GM18861 (cell line): ENCODE measurements around the gene LRP5.
"Not testable (repeated sequence)": the region's sequence is repeated elsewhere in the genome, so short reads cannot be mapped to it uniquely, and the experiment has no call there.

ENCODE experiments used
- ATAC-seq: cut with Tn5 transposase; IDR thresholded peaks from one replicate; pipeline ENCODE4 v1.9.1; 2021; ENCODE audit not compliant: unreplicated experiment

The LRP5 gene

DNA sequence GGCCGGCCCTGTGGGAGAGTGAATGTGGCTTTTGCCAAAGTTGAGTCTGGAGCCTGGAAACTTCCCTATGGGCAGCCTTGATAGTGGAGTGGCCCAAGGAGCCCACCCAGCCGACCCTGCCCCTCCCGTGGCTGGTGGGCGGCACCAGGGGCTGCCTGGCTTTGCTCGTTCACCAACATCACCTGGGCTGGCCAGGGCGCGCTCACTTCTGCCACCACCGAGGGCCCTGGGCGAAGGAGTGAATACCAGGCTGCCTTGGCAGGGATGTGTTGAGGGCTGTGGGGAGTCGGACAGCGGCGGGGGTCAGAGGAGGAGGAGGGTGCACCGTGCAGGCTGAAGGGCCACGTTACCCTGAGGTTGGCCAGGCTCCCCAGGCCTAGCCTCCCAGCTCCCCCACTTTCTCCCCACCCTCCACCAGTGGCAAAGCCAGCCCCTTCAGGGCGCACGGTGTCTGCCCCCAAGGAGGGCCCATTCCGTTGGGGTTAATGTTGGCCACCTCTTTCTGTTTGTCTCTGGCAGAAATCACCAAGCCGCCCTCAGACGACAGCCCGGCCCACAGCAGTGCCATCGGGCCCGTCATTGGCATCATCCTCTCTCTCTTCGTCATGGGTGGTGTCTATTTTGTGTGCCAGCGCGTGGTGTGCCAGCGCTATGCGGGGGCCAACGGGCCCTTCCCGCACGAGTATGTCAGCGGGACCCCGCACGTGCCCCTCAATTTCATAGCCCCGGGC is 125.7 kb downstream of the LRP5 start:
- no peak for ATAC-seq

DNA sequence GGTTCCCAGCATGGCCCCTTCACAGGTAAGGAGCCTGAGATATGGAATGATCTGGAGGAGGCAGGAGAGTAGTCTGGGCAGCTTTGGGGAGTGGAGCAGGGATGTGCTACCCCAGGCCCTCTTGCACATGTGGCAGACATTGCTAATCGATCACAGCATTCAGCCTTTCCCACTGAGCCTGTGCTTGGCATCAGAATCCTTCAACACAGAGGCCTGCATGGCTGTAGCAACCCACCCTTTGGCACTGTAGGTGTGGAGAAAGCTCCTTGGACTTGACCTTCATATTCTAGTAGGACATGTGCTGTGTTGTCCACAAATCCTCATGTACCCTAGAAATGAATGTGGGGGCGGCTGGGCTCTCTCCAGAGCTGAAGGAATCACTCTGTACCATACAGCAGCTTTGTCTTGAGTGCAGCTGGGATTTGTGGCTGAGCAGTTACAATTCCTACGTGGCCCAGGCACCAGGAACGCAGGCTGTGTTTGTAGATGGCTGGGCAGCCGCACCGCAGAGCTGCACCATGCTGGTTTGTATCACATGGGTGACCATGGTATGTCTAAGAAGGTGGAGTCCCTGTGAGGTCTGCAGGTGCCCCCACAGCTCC is 126.4 kb downstream of the LRP5 start:
- ATAC-seq: no peak

DNA sequence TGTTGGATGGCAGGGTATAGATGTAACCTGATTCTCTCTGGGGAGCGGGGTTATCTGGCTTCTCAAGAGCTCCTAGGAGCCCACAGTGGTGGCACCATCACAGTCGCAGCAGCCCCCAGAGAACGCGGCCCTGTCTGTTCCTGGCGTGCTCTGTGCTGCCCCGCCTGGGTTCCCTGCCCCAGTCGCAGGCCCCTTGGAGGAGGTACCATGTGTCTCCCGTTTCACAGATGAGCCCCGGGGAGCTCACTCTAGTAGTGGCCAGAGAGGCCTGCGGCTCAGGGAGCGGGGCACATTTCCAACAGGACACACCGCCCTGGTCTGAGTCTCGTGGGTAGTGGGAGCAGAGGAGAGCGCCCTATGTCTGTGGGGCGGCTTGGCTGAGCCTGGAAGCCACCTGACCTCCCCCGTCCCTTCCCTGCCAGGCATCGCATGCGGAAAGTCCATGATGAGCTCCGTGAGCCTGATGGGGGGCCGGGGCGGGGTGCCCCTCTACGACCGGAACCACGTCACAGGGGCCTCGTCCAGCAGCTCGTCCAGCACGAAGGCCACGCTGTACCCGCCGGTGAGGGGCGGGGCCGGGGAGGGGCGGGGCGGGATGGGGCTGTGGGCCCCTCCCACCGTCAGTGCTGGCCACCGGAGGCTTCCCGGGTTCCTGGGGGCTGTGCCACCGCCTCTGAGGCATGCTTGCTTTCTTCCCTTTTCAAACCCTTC is 127.1 kb downstream of the LRP5 start:
- ATAC-seq: no peak

DNA sequence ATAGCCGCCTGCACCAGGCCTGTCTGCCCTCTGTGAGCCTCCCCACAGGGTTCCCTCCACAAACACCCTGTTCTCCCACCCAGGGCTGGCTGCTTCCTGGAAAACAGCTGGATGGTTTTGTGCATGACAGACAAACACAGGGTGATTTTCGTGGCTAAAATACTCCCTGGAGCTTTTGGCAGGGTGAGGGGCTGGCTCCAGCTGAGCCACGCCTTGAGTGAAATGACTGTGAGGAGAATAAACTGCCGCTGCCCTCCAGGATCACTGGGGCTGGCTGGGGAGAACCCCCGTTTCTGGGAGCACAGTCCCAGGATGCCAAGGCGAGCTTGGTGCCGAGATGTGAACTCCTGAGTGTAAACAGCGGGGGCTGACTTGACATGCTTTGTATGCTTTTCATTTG is 127.8 kb downstream of the LRP5 start:
- ATAC-seq: no peak

DNA sequence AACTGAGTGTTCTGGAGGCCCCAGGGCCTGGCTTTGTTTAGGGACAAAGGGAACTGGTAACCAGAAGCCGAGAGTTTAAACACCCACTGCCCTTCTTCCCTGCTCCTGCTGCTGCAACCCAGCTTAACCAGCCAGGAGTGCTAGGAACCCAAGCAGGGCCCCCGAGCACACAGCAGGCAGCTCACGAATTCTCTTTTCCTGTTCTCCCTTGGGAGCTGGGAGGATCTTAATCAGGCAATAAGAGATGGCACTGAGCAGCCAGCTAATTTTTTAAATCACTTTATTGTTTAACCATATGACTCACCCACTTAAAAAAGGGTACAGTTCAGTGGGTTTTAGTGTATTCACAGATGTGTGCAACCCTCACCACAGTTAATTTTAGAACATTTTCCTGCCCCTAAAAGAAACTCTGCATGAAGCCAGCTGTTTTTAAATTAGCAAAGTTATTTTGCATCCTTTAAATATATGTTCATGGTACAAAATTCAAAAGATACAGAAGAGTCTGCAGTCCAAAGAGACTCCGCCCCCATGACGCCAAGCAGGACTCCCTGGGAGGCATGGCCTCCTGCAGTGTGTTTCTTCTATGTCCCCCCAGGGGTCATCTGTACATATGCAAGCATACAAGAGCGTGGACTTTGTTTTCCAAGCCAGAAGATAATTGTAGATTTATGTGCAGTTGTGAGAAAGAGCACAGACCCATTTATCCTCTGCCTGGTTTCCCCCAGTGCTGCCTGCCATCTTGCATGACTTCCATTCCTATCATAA is 129.3 kb downstream of the LRP5 start:
- ATAC-seq: no peak

DNA sequence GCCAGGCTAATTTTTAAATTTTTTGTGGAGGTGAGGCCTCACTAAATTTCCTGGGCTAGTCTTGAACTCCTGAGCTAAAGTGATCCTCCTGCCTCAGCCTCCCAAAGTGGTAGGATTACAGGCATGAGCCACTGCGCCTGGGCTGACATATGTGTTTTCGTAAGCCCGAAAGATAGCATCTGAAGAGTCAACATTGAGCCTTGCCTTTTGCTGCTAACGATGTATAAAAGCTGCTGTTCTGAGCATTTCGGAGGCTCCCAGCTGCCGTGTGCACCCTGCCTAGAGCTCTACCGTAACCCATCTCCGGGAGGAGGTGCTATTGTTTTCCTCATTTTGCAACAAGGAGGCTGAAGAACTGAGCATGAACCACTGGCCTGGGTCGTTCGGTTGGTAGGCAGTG is 130.0 kb downstream of the LRP5 start:
- ATAC-seq: no peak

DNA sequence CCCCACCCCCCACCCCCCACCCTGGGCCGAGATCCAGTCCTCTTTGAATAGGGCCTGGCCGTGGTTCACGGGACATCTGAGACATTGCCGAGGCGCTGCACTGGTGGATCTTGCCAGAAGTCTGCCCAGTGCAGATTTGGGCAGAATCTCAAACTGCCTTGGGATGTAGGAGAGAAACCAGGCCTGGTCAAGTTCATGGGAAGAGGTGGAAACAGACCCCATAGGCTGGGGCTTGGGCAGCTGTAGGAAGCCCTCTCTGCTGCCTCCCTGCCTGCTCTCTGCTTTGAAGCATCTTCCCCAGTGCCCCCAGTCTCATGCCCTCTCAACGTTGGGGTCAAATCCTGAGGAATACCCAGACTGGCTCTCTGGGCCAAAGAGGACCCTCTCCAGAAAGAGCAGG is 132.2 kb downstream of the LRP5 start:
- no peak for ATAC-seq

DNA sequence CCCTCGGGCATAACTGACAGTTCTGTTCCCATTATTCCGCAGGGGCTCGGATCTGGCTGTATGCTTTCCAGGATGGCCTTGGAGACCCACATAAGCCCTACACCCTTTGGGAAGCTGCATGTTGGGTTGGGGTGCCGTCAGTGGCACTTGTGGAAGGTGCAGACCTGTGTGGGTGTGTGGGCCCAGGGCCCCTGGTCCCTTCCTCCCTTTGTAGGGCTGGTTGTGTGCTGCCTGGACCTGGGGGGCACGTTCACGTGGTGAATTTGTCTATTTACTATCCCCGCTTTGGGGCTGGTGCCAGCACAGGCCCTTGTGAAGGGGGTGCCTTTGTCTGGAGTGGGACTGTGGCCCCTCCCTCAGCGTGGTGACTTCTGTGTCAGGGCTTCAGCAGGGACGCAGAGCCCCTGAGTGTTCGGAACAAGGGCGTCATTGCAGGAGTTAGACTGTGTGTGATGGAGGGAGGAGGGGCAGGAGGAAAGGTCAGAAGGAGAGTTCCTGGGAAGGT is 133.2 kb downstream of the LRP5 start:
- no peak for ATAC-seq

DNA sequence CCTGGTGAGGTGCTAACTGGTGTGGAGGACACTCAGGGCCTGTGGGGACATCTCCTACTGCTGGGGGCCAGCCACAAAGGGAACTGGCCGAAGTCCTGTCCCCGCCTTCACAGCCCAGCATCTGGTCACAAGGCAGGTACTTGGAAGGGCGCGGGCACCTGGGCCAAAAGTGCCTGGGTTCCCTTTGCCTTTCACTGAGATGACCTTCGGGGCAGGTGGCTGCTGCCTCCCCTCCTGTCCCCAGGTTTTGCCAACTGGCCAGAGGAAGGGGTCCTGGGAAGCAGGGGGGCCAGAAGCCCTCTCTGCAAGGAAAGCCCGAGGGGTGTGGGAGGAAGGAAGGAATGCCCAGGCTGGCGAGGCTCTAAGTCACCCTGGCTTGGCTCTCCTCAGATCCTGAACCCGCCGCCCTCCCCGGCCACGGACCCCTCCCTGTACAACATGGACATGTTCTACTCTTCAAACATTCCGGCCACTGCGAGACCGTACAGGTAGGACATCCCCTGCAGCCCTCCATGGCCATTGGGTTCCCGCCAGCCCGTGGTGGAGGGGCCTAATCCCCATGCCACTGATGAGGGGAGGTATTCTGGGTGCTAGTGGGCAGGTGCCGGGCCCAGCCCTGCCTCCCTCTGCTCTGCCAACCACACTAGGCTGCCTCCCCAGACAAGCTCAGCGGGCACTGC is 133.8 kb downstream of the LRP5 start:
- no peak for ATAC-seq

DNA sequence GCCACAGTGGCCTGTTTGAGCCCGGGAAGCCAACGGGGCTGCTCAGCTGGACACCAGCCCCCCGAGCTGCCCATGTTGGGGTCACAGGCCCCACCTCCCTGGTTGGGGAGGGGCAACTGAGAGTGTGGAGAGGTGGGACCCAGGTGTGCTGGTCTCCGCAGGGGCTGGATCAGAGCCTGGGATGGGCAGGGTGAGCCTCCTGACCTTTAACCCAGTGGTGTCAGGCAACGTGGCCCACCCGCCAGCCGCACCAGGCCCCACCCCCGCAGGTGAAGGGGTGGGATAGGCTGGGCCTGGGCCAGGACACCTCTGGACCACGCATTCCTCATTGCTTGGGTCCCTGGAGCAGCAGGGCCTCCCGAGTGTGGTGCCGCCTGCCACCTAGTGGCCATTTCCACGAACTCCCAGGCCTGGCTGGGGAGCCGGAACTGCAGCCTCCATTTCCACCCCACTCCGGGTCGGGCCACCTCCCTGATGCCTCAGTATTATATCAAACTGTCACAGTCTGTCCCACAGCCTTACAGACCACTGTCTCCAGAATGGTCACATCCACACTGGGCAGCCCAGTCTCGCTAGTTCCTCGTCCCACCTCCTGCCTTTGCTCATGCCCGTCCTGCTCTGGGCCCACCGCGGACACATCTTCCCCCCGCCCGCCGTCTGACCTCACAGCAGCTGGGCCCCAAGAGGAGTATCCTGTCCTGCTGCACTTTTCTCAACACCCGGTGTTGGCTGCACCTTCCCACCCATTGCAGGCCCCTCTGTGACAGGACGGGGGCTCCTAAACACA is 134.8 kb downstream of the LRP5 start:
- no peak for ATAC-seq

DNA sequence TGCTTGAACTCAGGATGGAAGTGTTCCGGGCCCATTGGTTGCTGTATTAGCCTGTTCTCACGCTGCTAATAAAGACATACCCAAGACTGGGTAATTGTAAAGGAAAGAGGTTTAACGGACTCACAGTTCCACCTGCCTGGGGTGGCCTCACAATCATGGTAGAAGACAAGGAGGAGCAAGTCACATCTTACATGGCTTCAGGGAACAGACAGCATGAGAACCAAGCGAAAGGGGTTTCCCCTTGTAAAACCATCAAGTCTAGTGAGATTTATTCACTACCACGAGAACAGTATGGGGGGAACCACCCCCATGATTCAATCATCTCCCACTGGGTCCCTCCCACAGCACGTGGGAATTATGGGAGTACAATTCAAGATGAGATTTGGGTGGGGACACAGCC is 135.5 kb downstream of the LRP5 start:
- not testable (repeated sequence) for ATAC-seq

DNA sequence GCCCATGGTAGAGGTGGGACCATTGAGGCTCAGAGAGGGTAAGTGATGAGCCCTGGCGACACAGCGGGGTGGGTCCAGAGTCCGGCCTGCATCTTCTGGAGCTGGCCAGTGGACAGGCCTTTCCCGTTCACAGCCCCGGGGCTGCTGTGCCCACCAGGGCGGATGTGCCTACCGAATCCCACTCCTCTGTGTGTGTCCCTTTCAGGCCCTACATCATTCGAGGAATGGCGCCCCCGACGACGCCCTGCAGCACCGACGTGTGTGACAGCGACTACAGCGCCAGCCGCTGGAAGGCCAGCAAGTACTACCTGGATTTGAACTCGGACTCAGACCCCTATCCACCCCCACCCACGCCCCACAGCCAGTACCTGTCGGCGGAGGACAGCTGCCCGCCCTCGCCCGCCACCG is 136.2 kb downstream of the LRP5 start:
- ATAC-seq: no peak

DNA sequence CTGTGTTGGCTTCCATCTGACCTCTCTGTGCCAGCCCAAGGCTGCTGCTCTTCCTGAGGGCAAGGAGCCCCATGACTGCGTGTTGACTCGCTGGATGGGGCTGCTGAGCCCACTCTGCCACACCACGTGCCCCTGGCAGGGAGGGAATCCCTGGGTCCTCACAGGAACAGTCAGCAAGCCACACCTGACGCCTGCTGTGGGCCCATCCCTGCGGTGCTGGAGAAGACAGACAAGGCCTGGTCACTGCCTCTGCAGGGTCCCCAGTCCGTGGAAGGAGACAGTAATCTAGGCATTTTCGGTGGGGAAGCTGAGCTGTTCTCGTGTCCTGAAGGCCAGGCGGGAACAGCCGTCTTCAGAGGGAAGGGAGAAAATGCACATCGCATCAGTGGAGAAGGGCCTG is 137.6 kb downstream of the LRP5 start:
- no peak for ATAC-seq

DNA sequence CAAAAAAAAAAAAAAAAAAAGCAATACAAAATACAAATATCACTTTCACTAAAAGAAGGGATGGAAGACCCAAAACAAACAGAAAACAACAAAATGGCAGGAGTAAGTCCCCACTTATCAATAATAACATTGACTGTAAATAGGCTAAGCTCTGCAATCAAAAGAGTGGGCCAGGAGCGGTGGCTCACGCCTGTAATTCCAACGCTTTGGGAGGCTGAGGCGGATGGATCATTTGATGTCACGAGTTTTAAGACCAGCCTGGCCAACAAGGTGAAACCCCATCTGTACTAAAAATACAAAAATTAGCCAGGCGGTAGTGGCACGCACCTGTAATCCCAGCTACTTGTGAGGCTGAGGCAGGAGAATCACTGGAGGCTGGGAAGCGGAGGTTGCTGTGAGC is 138.3 kb downstream of the LRP5 start:
- no peak for ATAC-seq

DNA sequence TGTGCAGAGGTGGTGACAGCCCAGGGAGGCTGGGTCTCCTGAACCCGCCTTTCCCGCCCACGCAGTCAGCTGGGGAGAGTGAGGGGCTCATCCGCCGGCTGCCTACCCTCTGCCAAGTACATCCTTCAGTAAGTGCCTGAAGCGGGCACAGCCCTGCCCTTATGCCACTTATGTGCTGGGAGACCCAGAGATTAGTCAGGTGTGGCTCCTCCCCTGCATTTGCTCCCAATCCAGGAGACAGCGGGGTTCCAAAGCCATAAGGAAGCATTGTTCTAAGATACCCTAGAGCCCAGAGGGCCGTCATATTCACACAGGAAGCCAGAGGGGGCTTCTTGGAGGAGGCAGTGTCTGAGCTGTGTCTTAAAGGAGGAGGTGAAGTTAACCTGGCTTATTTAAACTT is 142.4 kb downstream of the LRP5 start:
- ATAC-seq: no peak

DNA sequence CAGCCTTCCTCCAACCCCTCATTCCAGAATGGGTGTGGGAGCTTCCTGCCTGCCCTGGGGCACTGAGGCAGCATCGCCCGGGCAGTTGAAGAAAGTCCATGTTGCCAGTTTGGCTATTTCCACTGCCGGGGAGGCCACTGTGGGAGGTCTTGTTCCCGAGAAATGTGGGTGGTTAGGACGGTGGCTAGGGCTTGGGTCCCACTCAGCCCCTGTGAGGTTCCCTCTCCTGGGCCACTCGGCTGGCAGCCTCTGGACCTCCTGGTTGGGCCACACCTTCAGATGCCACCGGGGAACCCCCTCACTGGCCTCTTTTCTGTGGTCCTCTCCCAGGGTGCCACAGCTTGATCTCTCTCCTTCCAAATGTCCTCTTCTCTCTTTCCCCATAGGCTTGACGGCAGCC is 143.1 kb downstream of the LRP5 start:
- ATAC-seq: no peak

DNA sequence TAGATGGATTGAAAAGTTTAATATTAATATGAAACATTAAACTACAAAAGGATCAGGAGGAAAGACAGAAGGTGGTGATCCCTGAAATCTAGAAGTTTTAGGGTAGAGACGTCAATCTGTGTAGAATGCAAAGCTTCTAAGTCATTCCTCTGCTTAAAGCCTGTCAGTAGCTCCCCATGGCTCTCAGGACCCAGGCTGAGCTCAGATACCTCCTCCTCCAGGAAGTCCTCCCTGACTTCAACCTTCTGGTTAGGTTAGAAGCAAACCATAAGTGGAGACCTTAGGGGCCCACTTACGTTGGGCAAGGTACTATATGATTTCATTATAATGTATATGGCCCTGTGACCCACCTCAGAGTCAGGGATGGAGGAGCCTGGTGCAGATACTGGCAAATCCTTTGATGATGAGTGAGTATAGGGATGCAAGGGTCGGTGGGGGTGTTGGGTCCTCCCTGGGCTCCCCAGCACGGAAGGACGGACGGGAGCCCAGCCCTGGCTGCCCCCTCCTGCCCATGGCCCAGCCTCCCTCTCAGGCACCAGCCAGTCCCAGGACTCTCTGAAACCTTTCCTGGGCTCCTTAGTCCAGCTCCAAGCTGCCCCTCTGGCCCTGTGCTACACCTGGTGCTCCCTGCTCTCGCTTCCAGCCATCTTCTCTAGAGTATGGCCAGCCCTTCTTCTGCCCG is 145.0 kb downstream of the LRP5 start:
- no peak for ATAC-seq

DNA sequence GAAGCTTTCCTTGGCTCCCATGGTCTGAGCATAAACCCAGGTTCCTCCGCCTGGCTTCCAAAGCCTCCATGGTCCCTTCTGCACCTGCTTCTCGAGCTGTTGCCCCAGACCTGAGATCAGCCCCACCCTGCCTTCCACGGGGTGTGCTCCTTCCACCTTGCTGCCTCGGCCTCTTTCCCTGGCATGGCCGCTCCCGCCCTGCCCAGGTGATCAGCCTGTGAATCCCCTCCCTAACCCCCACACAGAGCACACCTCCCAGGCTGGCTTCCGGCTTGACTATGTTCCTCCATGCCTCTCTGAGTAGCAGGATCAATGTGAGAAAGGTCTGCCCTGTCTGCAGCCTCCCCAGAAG is 145.5 kb downstream of the LRP5 start:
- ATAC-seq: no peak

DNA sequence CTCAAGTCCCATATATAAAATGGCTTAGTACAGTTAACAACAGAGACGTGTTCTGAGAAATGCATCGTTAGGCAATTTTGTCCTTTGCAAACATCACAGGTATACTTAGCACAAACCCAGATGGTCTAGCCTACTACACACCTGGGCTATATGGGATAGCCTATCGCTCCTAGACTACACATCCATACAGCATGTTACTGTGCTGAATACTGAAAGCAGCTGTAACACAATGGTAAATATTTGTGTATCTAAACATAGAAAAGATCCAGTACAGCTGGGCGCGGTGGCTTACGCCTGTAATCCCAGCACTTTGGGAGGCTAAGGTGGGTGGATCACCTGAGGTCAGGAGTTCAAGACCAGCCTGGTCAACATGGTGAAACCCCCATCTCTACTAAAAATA is 145.9 kb downstream of the LRP5 start:
- not testable (repeated sequence) for ATAC-seq
